Measurements from ENCODE around the gene CDR2.

The CDR2 gene

DNA sequence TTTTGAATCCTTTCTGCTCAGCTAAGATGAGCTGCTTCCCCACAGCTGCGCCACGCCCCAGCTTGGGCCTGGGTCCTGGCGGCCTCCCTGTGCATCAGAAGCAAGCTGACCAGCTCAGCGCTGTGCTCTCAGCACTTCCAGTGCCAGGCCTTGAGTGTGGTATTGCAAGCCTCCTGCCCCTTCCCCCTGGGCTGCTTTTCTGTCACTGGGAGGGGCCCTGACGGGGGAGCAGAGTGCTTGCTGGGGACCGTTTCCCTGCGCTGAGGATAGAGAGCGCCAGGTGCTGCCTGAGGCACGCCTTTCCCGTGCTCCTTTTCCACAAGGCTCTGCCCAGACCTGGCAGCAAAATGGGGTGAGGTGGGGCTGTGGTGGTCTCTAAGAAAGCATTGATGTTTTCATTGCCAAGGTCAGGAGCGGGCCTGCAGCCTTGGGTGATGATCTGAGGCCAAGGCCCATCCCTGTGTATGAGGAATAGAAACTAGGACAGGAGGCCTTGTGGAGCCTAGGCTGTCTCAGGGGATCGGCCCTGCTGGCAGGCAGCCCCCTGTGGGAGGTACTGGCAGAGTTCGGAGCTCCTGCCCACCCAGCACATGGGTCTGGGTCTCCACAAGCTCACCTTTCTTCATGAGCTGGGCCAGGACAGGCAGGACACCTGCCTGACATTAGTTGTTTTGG is 47.5 kb downstream of the CDR2 start:
- no peak for DNase-seq (ENCODE audit: low spot score)
- in situ Hi-C loops (cut with MboI; ENCODE audit: low sequenced_read_pairs, unreplicated experiment), result loop anchor here (10.0 to 25.0 kb wide), 2 partner anchors 1022 to 1140 kb away; no protein-coding TSS in a partner anchor
- TF ChIP-seq CTCF (IDR thresholded peaks at IDR 0.05; ENCODE audit: borderline replicate concordance, control extremely low read depth, extremely low read depth, insufficient read depth, missing control alignments), result no peak

DNA sequence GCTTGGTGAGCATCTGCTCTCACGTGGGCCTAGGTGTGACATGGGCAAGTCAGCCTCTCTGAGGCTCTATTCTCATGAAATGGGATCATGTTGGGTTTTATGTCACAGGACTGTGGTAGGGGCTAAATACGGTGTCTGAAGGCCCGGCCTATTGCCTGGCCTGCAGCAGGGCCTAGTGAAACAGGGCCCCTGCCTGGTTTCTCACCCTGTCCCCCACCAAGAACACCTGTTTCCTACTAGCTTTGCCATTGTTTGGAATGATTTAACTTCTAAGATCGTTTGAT is 48.1 kb downstream of the CDR2 start:
- DNase-seq (ENCODE audit: low spot score), result no peak
- TF ChIP-seq CTCF (IDR thresholded peaks at IDR 0.05; ENCODE audit: borderline replicate concordance, control extremely low read depth, extremely low read depth, insufficient read depth, missing control alignments), result no peak
- in situ Hi-C loops (cut with MboI; ENCODE audit: low sequenced_read_pairs, unreplicated experiment), result loop anchor here (10.0 to 25.0 kb wide), 2 partner anchors 1022 to 1139 kb away; no protein-coding TSS in a partner anchor

GRCh38 chr16:22325598-22326368 is 48.6 kb downstream of the CDR2 start:
- no peak for TF ChIP-seq CTCF (IDR thresholded peaks at IDR 0.05; ENCODE audit: borderline replicate concordance, control extremely low read depth, extremely low read depth, insufficient read depth, missing control alignments)
- in situ Hi-C loops (cut with MboI; ENCODE audit: low sequenced_read_pairs, unreplicated experiment), result loop anchor here (10.0 to 25.0 kb wide), 2 partner anchors 1021 to 1138 kb away; no protein-coding TSS in a partner anchor

DNA sequence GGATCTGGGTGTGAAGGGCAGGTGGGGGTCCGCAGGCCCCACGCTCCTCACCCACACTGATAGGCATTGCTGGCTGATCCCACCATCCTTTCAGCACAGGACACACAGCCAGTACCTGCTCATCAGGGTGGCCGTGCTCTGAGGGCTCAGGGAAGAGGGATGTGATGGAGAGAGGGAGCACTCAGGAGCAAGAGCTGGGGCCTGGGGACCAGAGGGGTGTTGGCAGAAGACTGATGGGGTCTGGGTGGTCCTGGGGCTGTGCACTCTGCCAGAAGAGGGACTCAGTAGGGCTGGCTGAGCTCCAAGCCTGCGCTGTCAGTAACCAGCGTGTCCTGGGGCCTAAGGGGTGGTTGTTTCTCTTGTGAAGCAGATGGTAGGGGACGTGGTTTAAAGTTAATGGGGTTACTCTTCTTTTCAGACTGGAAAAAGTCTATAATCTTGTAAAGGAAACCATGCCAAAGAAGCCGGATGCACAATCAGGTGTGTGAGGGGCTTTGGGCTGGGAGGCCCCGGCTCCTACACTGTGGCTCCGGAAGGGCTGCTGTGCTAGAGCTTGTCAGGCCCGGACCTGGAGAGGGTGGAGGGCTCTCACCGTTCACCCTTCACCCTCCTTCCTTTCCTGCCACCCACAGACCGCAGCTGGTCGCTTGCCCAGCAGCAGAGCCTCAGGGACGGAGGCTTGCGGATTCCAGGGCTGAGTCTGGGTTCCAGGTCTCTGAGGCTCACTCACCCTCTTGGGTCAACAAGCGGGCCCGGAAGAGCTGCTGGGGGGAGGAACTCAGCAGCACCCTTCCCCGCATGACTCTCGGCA is 49.4 kb downstream of the CDR2 start:
- TF ChIP-seq CTCF (IDR thresholded peaks at IDR 0.05; ENCODE audit: borderline replicate concordance, control extremely low read depth, extremely low read depth, insufficient read depth, missing control alignments), result no peak
- DNase-seq (ENCODE audit: low spot score), result no peak
- in situ Hi-C loops (cut with MboI; ENCODE audit: low sequenced_read_pairs, unreplicated experiment), result loop anchor here (10.0 to 25.0 kb wide), 2 partner anchors 1020 to 1138 kb away; no protein-coding TSS in a partner anchor

More at GRCh38 chr16:22325598-22326368, 48.6 kb downstream of the CDR2 start:
- no peak for DNase-seq (ENCODE audit: low spot score)

- no peak for DNase-seq (ENCODE audit: low spot score)
- in situ Hi-C loops (cut with MboI; ENCODE audit: low sequenced_read_pairs, unreplicated experiment), result loop anchor here (10.0 kb wide), 1 partner anchor 1019 kb away; no protein-coding TSS in a partner anchor
- TF ChIP-seq CTCF (IDR thresholded peaks at IDR 0.05; ENCODE audit: borderline replicate concordance, control extremely low read depth, extremely low read depth, insufficient read depth, missing control alignments), result no peak
Observed at GRCh38 chr16:22323959-22324786, 50.2 kb downstream of the CDR2 start.
